ENCODE measurements around the gene IRF4. TPM values are rescaled to one million over a fixed set of nuclear protein-coding genes. Genes with fewer than 3 reads are reported as not detected.

The IRF4 gene
- total and polyA plus RNA-seq, 2 donors (not counting 3 experiments of a cell fraction or from before 2014, with no cell fraction given), result not detected

DNA sequence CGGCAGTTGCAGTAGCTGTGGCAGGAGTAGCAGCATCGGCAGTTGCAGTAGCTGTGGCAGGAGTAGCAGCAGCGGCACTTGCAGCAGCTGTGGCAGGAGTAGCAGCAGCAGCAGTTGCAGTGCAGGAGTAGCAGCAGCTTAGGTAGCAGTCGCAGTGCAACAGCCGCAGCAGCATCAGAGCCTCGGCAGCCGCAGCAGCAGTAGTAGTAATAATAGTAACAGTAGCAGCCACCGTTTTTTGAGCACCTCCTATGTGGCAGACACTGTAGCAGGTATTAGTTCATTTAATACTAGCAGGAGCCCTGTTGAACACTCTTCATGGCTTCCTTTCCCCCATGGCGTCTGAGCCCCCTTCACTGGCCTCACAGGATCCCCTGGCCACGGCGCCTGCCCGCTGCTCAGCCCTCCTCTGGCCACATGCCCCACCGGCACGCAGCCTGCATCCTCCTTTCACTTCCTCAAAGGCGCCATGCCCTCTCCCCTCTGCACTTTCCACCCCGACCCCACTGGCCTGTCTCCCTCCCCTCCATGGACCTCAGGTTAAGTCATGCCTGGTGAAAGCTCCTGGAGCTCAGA, 19.1 kb upstream of the IRF4 start:
- H3K9me3 ChIP-seq (replicated peaks; ENCODE audit: control insufficient read depth, insufficient read depth, low read length), result peaks cover under 1% of the 10 kb centered on the region
- FAIRE-seq (no peak), DNase-seq (ENCODE audit: low read depth, low spot score) (no peak)
- H3K4me2 ChIP-seq (ENCODE audit: insufficient read depth, low read length), result no peak overlapping the region
- H3K27me3 ChIP-seq (ENCODE audit: control insufficient read depth in 2 of 2, insufficient read depth in 2 of 2, low read length in 2 of 2), result peaks cover 0 to 7% of the 10 kb centered on the region in 2 experiments
- H3K79me2 ChIP-seq (ENCODE audit: control insufficient read depth, insufficient read depth, low read length), result no peaks in the 10 kb centered on the region
- H3K27ac ChIP-seq (ENCODE audit: insufficient read depth, low read depth, low read length), result no peak overlapping the region
- no peak overlapping the region for H3K4me3 ChIP-seq (replicated peaks in 1 of 3; ENCODE audit: insufficient read depth in 1 of 3, low read depth in 1 of 3, low read length in 3 of 3)
- dilution Hi-C loops (cut with MboI; ENCODE audit: extremely low pct_ligation_motif_present, low sequenced_read_pairs), result no loop called here
- H3K9ac ChIP-seq (replicated peaks; ENCODE audit: extremely low read depth, insufficient read depth, low read length), result no peak overlapping the region
- CTCF ChIA-PET, result interaction anchor here (0.6 kb wide), 1 partner anchor 11 kb away, joined by 3 read pairs; no protein-coding TSS in a partner anchor
- no peaks in the 10 kb centered on the region for H3K36me3 ChIP-seq (ENCODE audit: control insufficient read depth in 2 of 2, extremely low read depth in 1 of 2, insufficient read depth in 2 of 2, low read length in 2 of 2)
- TF ChIP-seq FOS (IDR thresholded peaks at IDR 0.05; ENCODE audit: borderline replicate concordance, insufficient read depth, low read length) (no peak), POLR2AphosphoS5 (IDR thresholded peaks at IDR 0.05; ENCODE audit: insufficient read depth, low read depth, low read length) (no peak), GATA2 (IDR thresholded peaks at IDR 0.05; ENCODE audit: insufficient read depth, insufficient read length, low read depth, low read length) (no peak), JUN (IDR thresholded peaks at IDR 0.05; ENCODE audit: borderline replicate concordance, insufficient read depth, insufficient read length, low read depth) (no peak), MYC (IDR thresholded peaks at IDR 0.05; ENCODE audit: low read depth, low read length) (no peak), POLR2A (IDR thresholded peaks at IDR 0.05; ENCODE audit: low read depth, low read length) (no peak), EZH2 (IDR thresholded peaks at IDR 0.05; ENCODE audit: borderline replicate concordance, low read depth, low read length, severe bottlenecking) (no peak)
- TF ChIP-seq, protein P1, sequence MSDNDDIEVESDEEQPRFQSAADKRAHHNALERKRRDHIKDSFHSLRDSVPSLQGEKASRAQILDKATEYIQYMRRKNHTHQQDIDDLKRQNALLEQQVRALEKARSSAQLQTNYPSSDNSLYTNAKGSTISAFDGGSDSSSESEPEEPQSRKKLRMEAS (IDR thresholded peaks at IDR 0.05; ENCODE audit: insufficient read depth, insufficient read length), result no peak
- TF ChIP-seq, protein P2, sequence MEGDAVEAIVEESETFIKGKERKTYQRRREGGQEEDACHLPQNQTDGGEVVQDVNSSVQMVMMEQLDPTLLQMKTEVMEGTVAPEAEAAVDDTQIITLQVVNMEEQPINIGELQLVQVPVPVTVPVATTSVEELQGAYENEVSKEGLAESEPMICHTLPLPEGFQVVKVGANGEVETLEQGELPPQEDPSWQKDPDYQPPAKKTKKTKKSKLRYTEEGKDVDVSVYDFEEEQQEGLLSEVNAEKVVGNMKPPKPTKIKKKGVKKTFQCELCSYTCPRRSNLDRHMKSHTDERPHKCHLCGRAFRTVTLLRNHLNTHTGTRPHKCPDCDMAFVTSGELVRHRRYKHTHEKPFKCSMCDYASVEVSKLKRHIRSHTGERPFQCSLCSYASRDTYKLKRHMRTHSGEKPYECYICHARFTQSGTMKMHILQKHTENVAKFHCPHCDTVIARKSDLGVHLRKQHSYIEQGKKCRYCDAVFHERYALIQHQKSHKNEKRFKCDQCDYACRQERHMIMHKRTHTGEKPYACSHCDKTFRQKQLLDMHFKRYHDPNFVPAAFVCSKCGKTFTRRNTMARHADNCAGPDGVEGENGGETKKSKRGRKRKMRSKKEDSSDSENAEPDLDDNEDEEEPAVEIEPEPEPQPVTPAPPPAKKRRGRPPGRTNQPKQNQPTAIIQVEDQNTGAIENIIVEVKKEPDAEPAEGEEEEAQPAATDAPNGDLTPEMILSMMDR (IDR thresholded peaks at IDR 0.05; ENCODE audit: extremely low read depth in 1 of 2, insufficient read depth in 1 of 2, low read depth in 1 of 2, low read length in 2 of 2), result no peak
- no peak overlapping the region for H2AFZ ChIP-seq (ENCODE audit: low read depth, low read length)
- H3K9me1 ChIP-seq (replicated peaks; ENCODE audit: control insufficient read depth, extremely low read depth, insufficient read depth, low read length), result no peaks in the 10 kb centered on the region
- POLR2A ChIA-PET, result no interaction called here
- BruUV-seq (replicated peaks), result no TSS peak
- intact Hi-C loops (cut with micrococcal nuclease), result loop anchor here (5.0 kb wide), 1 partner anchor 185 kb away; no protein-coding TSS in a partner anchor
- no peaks in the 10 kb centered on the region for H3K4me1 ChIP-seq (ENCODE audit: control insufficient read depth, extremely low read depth, insufficient read depth, low read length)
- no peaks in the 10 kb centered on the region for H4K20me1 ChIP-seq (replicated peaks; ENCODE audit: control insufficient read depth, extremely low read depth, insufficient read depth, low read length)
